ENCODE data around the gene ICAM3.
"Not testable (repeated sequence)": the region's sequence is repeated elsewhere in the genome, so short reads cannot be mapped to it uniquely, and the experiment has no call there.

ICAM3 gene

DNA sequence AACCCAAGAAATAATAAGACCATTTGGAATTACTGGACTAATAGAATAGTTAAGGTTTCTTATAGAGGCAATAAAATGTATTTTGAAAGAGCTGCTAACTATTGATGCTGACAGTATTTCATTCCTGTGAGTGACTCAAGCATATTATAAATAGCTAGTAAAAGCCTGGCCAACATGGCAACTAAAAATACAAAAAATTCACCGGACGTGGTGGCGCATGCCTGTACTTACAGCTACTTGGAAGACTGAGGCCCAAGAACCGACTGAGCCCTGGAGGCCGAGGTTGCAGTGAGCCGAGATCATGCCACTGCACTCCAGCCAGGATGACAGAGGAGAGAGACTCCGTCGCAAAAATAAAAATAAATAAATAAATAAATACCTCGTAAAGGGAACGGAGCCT, 5.4 kb upstream of the ICAM3 start:
- DNase-seq: no peak

DNA sequence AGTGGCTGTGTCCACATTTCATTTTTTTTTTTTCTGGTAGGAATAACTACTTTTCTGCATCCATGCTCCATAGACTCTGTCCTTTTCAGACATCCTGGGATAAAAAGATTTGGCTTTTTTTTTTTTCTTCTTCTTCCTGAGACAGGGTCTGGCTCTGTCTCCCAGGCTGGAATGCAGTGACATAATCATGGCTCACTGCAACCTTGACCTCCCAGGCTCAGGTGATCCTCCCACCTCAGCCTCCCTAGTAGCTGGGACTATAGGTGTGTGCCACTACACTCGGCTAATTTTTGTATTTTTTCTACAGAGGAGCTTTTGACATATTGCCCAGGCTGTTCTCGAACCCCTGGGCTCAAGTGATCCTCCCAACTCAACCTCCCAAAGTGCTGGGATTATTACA, 4.1 kb upstream of the ICAM3 start:
- DNase-seq: no peak

DNA sequence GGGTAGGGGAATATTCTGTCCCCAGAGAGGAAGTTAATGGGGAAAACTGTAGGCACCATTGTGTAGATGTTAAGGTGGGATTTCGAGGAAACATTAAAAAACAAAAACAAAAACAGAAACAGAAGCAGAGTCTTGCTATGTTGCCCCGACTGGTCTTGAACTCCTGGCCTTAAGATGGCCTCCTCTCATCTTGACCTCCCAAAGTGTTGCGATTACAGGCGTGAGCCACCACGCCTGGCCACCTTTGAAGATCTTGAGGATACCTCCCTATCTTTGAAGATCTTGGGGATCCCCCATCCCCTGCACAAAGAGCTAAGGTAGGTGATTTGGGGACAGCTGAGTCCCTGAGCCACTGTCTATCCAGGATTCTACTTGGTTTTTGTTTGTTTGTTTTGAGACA, 553 bp upstream of the ICAM3 start:
- DNase-seq: no peak

DNA sequence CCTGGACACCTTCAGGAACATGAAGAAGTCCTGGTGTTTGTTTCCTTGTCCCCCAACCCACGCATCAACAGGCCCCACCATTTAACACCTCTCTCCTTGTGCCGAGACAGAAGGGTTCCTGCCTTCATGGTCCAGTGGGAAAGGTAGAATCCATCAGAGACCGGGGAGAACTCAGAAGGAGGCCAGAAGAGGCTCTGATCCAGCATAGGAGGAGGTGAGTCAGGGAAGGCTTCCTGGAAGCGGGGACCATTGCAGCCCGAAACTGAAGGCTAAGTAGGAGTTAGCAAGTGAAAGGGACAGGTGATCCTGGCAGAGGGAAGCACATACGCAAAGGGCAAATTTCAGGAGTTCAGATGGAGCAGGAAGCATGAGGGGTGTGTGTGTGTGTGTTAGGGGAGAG, 484 bp downstream of the ICAM3 start:
- DNase-seq: no peak

DNA sequence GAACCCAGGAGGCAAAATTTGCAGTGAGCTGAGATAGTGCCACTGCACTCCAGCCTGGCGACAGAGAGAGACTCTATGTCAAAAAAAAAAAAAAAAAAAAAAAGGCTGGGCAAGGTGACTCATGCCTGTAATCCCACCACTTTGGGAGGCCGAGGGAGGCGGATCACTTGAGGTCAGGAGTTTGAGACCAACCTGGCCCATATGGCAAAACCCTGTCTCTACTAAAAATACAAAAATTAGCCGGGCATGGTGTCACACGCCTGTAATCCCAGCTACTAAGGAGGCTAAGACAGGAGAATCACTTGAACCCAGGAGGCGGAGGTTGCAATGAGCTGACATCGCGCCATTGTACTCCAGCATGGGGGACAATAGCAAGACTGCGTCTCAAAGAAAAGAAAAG, 2.7 kb downstream of the ICAM3 start:
- DNase-seq: not testable (repeated sequence)

DNA sequence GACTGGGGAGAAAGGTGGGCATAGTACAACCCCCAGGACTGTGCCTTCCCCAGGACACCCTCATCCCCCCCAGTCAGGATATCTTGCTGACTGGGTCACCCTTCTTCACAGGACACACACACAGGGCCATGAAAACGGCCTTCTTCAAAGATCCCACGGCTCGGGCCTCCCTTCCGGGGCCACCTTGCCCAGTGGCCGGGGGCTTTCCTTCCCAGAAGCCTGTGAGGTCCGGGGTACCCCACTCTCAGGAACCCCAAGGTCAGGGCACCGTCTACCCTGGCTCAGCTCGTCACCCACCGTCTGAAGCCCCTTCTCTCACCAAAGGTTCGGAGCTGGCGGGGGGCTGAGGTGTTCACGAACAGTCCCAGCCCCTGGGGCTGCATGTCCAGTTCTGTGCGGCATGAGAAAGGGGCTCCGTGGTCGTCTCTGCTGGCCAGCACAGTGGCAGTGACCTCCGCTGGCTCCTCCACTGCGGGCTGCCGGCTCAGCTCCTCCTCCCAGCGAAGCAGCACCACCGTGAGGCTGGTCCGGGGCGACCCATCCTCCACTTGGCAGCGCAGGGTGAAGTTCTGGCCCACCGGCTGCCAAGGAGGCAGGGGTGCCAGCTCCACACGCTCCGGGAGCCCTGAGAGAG, 4.0 kb downstream of the ICAM3 start:
- DNase-seq: no peak

DNA sequence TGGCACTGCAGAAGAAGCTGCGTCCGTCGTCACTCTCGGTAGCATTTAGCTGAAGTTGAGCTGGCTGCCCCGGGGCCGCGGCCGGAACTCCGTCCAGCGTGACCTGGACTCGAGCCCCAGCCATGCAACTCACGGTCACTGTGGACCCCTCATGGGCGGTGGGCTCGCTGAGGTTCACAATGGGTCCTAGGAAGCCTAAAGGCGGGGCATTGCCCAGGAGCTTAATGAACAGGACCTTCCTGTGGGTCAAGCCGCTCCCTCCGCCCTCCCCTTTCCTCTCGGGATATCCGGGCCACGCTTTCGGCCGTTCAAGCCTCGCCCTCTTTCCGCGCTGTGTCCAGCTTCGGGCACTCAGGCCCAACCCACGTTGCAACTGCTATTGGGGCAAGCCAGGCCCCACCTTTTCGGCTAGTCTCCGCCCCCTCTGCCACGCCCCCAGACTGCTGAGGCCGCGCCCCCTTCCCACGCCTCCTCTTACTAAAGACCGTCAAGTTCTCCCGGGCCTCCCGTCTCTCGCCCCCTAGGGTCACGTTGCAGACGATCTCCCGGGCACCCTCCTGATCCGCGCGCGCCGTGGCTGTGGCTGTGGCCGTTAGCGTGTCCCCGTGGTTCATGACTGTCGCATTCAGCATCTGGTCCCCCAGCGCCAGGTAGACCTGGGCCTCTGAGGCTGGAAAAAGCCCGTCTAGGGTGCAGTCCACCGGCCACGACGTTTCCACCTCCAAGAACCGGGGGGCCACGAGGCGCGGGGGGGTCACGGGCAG, 4.7 kb downstream of the ICAM3 start:
- no peak for DNase-seq

DNA sequence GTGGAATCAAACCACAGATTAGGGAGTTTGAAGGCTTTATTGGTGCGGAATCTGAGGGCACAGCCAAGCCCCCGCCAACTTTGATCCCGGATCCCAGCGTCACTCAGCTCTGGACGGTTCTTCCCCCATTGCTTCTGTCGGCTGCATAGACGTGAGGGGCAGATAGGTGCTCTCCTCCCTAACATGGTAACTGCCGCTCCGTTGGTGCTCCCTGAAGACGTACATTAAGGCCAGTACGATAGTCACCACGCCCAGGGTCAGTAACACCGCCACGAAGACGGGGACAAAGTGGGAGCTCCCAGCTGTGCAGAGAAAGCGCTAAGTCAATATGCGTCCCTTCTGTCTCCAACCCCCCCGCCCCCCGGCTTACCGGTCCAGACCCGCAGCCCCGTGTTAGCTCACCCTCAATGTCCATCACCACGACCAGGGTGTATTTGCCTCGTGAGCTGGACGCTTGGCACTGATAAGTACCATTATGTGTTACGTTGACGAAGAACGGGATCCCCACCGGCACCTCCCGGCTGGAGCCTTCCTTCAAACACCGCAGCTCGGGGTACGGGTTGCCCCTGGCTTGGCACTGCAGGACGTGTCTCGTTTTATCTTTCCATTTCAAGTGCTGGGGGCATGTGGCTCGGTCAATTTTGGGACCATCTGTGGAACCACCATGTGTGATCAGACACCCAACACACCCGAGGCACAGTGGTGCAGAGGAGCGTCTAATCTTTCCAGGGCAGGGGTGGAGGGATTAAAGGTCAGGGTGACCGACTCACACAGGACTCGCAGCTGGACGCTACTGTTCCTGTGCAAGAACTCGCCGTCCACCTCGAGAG, 5.5 kb downstream of the ICAM3 start:
- DNase-seq: no peak

DNA sequence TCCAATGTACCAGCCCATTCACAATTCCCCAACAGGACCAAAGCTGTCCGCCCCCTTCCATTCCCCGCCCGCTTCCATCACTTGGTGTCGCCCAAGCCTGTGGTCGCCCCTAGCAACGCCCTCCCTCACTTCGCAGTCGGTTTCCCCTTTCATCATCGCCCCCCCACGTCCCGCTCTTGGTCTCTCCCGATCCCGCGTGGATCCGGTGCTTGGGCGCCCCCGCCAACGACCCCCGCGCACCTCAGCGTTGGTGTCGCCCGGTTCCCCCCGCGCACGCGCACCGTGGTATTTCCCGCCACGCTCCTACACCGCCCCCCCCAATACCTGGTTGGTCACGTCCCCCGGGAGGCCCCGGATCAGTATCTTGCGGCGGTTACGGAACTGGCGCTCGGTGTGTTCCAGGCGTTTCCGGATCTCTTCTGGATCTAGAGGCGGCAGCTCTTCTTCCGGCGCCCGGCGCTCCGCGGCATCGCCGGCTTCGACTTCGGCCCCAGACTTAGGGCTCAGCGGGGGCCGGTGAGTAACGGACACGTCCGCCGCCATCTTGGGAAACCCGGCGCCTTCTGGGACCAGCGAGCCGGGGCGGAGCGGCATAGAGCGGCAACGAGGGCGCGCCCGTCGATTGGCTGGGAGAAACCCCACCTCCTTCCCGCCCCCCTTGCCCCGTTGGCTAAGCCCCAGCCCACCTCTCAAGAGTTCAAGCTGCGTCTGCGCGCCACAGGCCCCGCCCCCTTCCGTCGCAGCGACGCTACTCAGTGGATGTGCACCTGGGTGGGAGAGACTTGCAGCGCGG, 6.3 kb downstream of the ICAM3 start, which contains the start of gene RAVER1:
Gene RAVER1 (minus strand): TSS at position 565 of the 793 bp plus-strand sequence. CDS start 22 bp downstream, at position 543.
- peak; percentile 45 to 74 for DNase-seq

DNA sequence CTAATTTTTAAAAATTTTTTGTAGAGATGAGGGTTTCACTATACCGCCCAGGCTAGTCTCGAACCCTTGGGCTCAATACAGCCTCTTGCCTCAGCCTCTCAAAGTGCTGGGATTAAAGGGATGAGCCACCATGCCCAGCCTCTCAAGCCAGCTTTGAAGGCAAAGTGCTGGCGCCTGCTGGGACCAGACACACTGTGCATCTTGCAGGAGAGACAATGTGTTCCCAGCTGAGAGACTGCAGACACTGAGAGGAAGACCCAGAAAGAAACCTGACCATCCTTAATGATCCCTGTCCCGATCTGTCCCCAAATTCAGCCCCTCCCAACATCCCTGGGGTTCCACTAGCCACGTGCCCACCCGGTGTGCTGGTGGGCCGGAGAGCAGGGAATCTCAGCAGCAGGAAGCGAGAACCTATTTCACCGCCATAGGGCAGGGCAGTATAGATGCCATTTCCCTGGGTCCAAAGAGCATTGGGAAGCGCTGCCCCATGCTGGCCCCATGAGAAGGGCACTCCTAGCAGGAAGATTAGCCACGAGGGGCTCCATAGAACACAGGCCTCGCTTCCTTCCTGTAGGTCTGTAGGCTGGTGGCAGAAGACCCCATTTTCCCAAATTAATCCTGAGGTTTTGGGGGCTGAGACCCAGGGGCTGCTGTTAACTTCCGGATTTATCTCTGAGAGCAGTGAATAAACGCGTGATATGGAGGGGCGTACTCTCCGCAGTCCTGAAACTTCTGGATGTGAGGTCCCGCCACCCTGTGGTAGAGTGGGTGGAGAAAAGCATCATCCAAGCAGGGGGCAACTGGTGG, 7.1 kb downstream of the ICAM3 start:
- DNase-seq: no peak

DNA sequence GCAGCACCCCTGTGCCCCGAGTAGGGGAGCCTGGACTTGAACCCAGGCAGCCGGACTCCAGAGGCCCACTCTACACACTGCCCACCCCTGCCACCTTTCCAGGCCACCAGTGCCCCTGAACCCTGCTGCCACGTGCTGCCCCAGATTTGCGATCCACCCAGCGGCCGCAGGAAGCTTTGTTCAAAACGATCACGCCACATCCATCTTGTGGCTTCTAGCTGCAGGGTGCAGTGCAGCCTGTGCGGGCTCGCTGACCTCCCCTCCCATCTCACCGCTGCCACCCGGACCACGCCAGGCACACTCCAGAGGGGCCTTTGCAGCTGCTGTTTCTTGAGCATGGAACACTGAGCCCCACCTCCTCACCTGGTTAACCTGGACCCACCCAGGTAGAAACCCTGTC, 9.9 kb downstream of the ICAM3 start:
- no peak for DNase-seq

DNA sequence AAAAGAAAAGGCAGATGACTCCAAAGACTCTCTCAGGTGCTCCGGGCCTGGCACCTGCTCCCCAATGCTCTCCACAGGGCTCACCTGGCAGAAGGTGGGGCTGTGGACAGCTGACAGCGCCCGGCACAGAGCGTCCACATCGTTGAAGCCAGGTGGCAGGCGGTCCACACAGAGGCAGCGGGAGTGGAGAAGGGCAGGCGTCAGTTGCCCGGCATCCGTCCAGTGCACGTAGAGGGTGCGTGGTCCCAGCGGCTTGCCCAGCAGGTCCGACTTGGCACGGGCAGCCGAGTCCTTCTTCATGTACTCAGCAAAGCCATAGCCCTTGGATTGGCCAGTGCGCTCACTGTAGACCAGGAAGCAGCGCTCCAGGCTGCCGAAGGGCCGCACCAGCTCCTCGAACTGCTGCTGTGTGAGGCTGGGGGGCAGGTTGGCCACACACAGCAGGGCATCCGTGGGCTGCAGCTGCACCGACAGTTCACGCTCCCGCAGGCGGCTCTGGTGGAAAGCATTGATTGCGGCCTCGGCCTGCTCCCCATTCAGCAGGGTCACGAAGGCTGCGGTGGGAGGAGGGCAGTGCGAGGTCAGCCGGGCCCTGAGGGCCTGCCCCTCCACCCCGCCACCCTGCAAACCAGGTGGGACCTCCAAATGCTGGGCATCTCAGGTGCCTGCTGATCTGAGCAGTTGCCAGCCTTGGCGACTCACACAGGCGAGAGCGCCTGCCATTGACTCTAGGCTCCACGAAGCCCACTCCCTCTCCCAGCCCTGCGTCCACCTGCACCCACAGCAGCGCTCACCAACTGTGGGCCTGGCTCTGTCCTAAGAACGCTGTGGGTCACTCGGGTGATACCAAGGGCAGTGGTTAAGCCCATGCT, 10.6 kb downstream of the ICAM3 start:
- DNase-seq: no peak

DNA sequence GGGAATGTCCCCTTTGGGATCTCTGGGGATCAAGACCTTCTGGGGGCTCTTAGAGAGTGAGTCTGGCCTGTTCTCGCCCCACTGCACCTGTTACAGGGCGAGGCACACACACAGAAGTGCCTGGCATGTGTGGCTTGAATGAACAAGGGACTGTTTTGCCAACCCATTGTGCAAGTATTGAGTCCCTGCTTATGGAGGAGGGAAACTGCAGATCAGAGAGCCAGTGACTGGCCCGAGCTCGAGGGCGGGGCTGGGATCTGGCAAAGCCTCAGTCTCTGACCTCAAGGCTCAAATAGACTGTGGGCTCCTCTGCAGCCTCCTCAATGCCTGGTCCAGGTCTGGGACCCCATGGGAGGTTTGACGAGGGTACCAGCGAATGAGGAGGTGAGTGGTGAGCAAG, 11.6 kb downstream of the ICAM3 start:
- no peak for DNase-seq

DNA sequence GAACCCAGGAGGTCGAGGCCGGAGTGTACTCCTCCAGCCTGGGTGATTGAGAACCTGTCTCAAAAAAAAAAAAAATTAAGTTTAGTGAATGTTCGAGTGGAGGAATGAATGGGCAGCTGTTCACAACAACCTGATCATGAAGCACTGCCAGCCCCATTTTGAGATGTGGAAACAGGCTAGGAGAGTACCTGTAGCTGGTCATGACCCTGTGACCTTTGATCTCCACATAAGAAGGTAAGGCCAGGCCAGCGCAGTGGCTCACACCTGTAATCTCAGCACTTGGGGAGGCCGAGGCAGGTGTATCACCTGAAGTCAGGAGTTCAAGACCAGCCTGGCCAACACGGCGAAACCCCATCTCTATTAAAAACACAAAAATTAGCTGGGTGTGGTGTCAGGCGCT, 13.7 kb downstream of the ICAM3 start:
- DNase-seq: no peak

DNA sequence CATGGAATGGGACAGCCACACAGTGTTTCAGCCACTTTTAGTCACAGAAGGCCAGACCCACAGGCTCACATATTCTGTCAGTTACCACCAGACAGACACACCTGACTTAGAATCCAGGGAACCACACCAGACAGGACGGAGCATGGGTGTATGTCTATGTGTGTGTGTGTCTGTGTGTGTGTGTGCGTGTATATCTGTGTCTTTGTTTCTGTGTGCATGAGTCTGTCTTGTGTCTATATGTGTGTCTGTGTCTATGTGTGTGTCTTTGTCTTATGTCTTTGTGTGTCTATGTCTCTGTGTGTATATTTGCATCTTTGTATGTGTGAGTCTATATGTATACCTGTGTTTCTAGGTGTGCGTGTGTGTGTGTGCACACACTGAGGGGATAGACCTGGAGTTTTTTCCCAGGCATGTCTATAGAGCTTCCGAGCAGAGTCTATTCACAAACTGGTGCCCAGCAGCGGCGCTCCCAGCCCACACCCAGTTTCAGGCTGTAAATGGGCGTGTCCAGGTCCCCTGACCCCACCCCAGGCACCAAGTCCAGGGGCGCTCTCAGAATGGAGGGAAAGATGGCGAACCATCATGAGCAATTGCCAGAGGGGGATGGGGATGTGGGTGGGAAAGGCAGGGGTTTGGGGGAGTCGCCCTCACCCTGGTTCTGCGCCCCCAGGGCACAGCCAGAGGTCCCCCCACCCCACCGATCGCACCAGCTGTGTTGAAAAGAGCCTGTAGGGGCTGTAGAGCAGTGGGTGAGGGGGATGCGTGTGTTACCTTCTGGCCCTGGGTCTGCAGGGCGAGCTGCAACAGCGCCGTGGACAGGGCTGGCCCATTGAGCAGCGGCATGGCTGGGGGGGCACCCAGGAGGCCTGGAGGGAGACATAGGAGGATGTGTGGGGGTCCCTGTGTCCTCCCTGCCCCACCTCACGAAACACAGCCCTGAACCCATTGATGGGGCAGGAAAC, 17.3 kb downstream of the ICAM3 start:
- DNase-seq: no peak

DNA sequence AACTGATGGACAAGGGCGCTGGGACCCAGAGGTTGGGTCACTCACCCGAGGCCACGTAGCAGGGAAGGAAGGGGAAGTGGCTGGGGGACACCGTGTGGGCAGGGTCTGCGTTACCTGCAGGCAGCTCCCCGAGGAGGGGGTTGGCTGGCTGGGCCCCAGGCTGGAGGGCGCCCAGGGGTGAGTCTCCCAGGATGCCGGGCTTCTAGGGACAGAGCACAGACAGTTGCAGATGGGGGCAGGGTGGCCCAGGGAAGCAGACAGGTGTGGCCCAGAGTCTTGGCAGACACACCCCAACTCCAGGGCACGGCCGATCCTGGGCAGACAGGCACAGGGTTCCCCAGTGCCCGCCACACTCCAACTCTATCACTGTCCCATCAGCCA, 18.0 kb downstream of the ICAM3 start:
- DNase-seq: no peak

DNA sequence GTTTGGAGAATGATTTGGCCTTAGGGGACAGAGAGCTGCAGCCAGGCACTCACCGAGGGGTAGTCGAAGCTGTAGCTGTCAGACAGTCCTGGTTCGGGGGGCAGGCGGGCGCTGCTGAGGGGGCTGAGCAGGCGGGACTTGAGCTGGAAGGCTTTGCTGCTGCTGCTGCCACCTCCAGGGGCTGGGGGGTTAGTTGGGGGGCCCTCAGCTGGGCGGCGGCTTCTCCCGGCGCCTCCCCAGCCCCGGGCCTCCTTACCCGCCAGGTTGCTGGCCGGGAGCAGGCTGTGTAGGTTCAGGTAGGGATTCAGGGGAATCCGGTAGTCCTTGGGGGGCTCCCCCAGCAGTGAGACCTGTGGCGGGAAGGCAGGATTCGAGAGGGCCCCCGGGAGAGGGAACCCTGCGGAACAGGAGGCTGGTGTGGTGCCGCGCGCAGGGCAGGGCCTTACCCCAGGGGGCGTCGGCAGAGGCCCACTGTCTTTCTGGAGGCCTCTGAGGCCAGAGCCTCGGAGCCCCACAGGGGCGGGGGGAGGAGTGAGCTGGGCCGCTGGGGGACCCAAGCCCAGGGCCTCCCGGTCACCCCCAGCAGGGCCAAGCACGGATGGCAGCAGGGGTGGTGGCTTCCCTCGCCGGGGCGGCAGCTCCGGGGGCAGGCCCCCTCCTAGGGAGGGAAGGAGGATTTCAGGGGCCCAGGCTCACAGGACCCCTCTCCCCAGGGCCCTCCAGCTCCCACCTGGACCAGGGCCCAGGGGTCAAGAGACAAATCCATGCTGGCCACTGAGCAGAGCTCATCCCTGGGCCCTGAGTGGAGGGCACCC, 18.6 kb downstream of the ICAM3 start:
- DNase-seq: no peak

DNA sequence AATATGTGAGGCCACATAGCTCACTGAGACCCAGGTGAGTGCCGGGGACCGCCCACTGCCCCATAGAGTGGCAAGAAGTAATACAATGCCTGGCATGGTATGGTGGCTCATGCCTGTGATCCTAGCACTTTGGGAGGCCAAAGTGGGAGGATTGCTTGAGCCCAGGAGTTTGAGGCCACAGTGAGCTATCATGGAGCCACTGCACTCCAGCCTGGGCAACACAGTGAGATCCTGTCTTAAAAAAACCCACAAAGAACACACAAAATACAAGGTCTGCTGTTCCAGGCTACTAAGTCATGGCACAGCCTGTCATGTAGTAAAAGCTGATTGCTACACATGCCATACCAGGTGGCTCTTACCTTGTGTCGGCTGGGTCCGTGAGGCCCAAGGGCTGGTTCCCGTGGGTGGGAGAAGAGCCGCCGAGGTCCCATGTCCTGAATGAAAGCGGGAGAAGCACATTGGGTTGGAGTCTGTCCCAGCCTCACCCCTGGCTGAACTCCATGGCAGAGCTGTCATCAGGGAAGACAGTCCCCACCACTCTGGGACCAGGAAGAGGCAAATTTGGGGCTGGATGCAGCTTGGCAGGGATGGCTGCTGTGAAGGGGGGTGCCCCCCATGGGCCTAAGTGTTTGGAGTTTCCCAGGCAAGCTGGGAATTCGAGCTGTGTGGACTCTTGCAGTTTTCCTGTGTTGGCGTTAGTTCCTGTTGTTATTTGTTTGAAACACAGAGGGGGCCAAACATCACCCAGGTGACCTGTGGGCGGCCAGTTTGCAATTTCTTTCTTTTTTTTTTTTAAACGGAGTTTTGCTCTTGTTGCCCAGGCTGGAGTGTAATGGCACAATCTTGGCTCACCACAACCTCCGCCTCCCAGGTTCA, 20.4 kb downstream of the ICAM3 start:
- DNase-seq: no peak
